Activated naive CD8-positive, alpha-beta T cell (primary cell): Measurements from ENCODE around the gene TMEM187.

Experiments used
- H3K27ac Mint-ChIP-seq: one replicate; pipeline ENCODE4 v1.8.0; 2021; ENCODE audit warnings: mixed read lengths
- H3K27me3 Mint-ChIP-seq: one replicate; pipeline ENCODE4 v1.8.0; 2021; ENCODE audit warnings: mixed read lengths
- H3K36me3 Mint-ChIP-seq: one replicate; pipeline ENCODE4 v1.8.0; 2021; ENCODE audit warnings: mixed read lengths
- H3K4me1 Mint-ChIP-seq: one replicate; pipeline ENCODE4 v1.8.0; 2021; ENCODE audit warnings: low read depth, mixed read lengths
- H3K4me3 Mint-ChIP-seq: one replicate; pipeline ENCODE4 v1.8.0; 2021; ENCODE audit warnings: mild to moderate bottlenecking, mixed read lengths
- H3K9me3 Mint-ChIP-seq: one replicate; pipeline ENCODE4 v1.8.0; 2021; ENCODE audit warnings: low read depth, mixed read lengths

TMEM187 gene, protein sequence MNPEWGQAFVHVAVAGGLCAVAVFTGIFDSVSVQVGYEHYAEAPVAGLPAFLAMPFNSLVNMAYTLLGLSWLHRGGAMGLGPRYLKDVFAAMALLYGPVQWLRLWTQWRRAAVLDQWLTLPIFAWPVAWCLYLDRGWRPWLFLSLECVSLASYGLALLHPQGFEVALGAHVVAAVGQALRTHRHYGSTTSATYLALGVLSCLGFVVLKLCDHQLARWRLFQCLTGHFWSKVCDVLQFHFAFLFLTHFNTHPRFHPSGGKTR

GRCh38 chrX:153972368-153973126, at the start of gene TMEM187:
Gene TMEM187 (plus strand): TSS chrX:153972754. CDS start chrX:153982063, 9,309 bp downstream.
- peak within 1 kb of the TSS; percentile 100 for H3K27ac Mint-ChIP-seq
- no peaks in the 10 kb centered on the region for H3K36me3 Mint-ChIP-seq
- H3K9me3 Mint-ChIP-seq = no peaks in the 10 kb centered on the region
- peak within 1 kb of the TSS; percentile 100 for H3K4me3 Mint-ChIP-seq
- peaks cover 32% of the 10 kb centered on the region for H3K4me1 Mint-ChIP-seq
- no peaks in the 10 kb centered on the region for H3K27me3 Mint-ChIP-seq

- H3K9me3 Mint-ChIP-seq = no peaks in the 10 kb centered on the region
- peak overlapping the region; percentile 86 for H3K27ac Mint-ChIP-seq
- H3K27me3 Mint-ChIP-seq = no peaks in the 10 kb centered on the region
- H3K4me1 Mint-ChIP-seq = peaks cover 23% of the 10 kb centered on the region
- H3K36me3 Mint-ChIP-seq = no peaks in the 10 kb centered on the region
- peak overlapping the region; percentile 95 for H3K4me3 Mint-ChIP-seq
These were observed 49.4 kb upstream of the TMEM187 start for GRCh38 chrX:153922932-153923857.

GRCh38 chrX:153924149-153924861, 48.2 kb upstream of the TMEM187 start:
- Mint-ChIP-seq H3K27ac (peak overlapping the region; percentile 93), H3K36me3 (peaks cover 2% of the 10 kb centered on the region), H3K9me3 (no peaks in the 10 kb centered on the region), H3K4me3 (peak overlapping the region; percentile 95), H3K4me1 (peaks cover 27% of the 10 kb centered on the region), H3K27me3 (no peaks in the 10 kb centered on the region)

- Mint-ChIP-seq H3K9me3 (no peaks in the 10 kb centered on the region), H3K4me3 (peak overlapping the region; percentile 95), H3K27me3 (no peaks in the 10 kb centered on the region), H3K36me3 (peaks cover 2% of the 10 kb centered on the region), H3K4me1 (peaks cover 23% of the 10 kb centered on the region), H3K27ac (peak overlapping the region; percentile 93)
These were observed 47.2 kb upstream of the TMEM187 start for GRCh38 chrX:153925387-153925738.

DNA sequence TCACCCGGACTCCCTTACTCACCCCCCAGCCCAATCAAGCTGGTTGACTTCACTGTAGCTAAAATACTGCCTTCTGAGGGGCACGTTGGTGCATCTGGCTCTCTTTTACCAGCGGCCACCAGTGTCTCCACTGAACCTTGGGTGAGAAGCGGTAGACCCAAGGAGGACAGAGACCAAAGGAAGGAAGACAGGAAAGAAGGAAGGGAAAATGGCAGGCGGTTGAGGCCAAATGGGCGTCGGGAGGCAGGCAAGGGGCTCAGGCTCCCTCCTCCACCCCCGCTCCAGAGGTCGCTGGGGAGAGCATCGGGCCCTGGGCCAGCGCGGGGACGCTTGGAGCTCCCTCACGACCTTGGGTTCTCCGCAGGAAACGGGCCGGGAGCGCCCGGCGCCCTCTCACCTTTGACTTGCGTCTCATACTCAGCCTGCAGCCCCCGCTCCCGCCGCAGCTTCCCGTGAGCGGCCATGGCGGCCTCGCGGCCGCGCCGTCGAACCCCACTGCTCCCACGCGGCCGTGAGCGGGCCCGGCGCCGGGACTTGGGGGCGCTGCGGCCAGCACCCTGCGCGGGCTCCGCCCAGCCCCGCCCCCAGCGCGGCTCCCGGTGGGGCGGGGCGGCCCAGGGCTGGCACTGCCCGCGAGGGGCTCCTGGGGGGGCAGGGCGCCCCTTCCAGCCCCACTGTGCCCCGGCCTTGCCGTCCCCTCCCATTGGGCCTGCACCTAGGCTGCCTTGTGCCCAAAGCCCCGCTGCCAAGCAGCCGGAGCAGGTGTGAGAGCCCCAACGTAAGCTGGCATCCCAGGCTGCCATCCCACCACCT, 46.6 kb upstream of the TMEM187 start, which contains the start of gene ARHGAP4:
Gene ARHGAP4 (minus strand): TSS at position 526 of the 813 bp plus-strand sequence. CDS start 62 bp downstream, at position 464.
- no peaks in the 10 kb centered on the region for H3K27me3 Mint-ChIP-seq
- H3K4me1 Mint-ChIP-seq = peaks cover 24% of the 10 kb centered on the region
- peak within 1 kb of the TSS; percentile 95 for H3K4me3 Mint-ChIP-seq
- H3K27ac Mint-ChIP-seq = peak within 1 kb of the TSS; percentile 93
- H3K36me3 Mint-ChIP-seq = peaks cover 2% of the 10 kb centered on the region
- H3K9me3 Mint-ChIP-seq = no peaks in the 10 kb centered on the region

GRCh38 chrX:153926552-153926857, 46.0 kb upstream of the TMEM187 start:
- no peaks in the 10 kb centered on the region for H3K27me3 Mint-ChIP-seq

DNA sequence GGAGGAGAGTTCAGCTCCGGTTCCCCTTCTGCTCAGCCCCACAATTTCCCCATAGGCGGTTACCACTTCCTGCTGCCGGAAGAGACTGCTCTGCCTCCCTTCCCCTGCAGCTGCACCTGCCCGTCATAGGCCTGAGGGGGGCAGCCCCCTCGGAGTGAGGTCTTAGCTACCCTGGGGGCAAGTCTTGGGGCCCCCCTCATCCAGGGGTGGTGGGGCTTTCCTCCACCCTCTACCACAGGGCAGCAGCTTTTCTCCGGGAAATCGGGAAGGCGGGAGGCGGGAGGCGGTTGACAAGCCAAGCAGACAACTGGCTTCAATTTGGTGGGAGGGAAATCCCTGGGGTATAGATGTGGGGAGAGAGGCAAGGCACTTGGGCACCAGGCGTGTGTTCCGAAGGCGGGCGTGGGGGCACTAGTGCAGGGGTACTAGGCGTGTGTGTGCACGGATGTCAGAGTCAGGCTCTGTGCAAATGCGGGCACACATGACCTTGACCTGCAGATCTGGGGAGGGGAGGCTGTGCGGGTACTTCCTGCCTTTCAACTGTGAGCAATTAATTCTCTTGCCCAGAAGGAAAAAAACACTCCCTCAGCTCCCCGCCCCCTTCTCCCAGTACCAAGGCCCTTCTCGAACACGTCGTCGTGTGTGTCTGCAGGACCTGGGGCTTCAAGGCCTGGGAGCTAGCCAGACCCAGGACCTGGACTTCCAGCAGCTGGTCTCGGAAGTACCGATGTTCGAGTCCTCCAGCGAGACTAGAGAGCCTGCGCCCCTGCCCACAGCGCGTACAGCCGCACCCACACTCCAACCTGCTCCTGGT, 45.5 kb upstream of the TMEM187 start:
- Mint-ChIP-seq H3K27ac (peak overlapping the region; percentile 91), H3K4me1 (peaks cover 28% of the 10 kb centered on the region)

More at GRCh38 chrX:153926552-153926857, 46.0 kb upstream of the TMEM187 start:
- Mint-ChIP-seq H3K4me1 (peaks cover 27% of the 10 kb centered on the region), H3K36me3 (peaks cover 2% of the 10 kb centered on the region), H3K4me3 (peak overlapping the region; percentile 91), H3K9me3 (no peaks in the 10 kb centered on the region), H3K27ac (peak overlapping the region; percentile 91)

GRCh38 chrX:153927672-153927921, 45.0 kb upstream of the TMEM187 start:
- no peaks in the 10 kb centered on the region for H3K27me3 Mint-ChIP-seq
- no peaks in the 10 kb centered on the region for H3K9me3 Mint-ChIP-seq
- peak overlapping the region; percentile 91 for H3K4me3 Mint-ChIP-seq
- peaks cover 2% of the 10 kb centered on the region for H3K36me3 Mint-ChIP-seq
- H3K27ac Mint-ChIP-seq = peak overlapping the region; percentile 91
- H3K4me1 Mint-ChIP-seq = peaks cover 24% of the 10 kb centered on the region

More for the DNA sequence above, 45.5 kb upstream of the TMEM187 start:
- peaks cover 2% of the 10 kb centered on the region for H3K36me3 Mint-ChIP-seq
- no peaks in the 10 kb centered on the region for H3K9me3 Mint-ChIP-seq
- no peaks in the 10 kb centered on the region for H3K27me3 Mint-ChIP-seq
- H3K4me3 Mint-ChIP-seq = peak overlapping the region; percentile 91

- H3K4me3 Mint-ChIP-seq = peak overlapping the region; percentile 92
- peak overlapping the region; percentile 95 for H3K27ac Mint-ChIP-seq
- H3K9me3 Mint-ChIP-seq = no peaks in the 10 kb centered on the region
- no peaks in the 10 kb centered on the region for H3K27me3 Mint-ChIP-seq
- H3K36me3 Mint-ChIP-seq = peaks cover 2% of the 10 kb centered on the region
- H3K4me1 Mint-ChIP-seq = peaks cover 25% of the 10 kb centered on the region
These were observed 44.4 kb upstream of the TMEM187 start for GRCh38 chrX:153927922-153928760.

DNA sequence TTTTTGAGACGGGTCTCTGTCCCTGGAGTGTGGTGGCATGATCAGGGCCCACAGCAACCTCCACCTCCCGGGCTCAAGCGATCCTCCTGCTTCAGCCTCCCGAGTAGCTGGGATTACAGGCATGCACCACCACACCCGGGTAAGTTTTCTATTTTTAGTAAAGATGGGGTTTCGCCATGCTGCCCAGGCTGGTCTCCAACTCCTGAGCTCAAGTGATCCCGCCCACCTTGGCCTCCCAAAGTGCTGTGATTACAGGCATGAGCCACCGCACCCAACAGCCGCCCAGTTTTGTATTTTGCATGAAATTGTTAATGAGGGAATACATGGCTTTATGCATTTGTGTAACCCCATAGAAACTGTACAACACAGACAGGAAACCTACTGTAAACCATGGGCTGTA, 43.7 kb upstream of the TMEM187 start:
- H3K4me3 Mint-ChIP-seq = peak overlapping the region; percentile 92
- no peaks in the 10 kb centered on the region for H3K9me3 Mint-ChIP-seq
- peaks cover 2% of the 10 kb centered on the region for H3K36me3 Mint-ChIP-seq
- peaks cover 22% of the 10 kb centered on the region for H3K4me1 Mint-ChIP-seq
- peak overlapping the region; percentile 66 for H3K27ac Mint-ChIP-seq
- no peaks in the 10 kb centered on the region for H3K27me3 Mint-ChIP-seq

GRCh38 chrX:153929576-153929975, 43.0 kb upstream of the TMEM187 start:
- peak overlapping the region; percentile 92 for H3K4me3 Mint-ChIP-seq

GRCh38 chrX:153930011-153930910, 42.3 kb upstream of the TMEM187 start:
- Mint-ChIP-seq H3K36me3 (peaks cover 2% of the 10 kb centered on the region), H3K4me1 (peaks cover 21% of the 10 kb centered on the region), H3K27ac (no peak overlapping the region), H3K27me3 (no peaks in the 10 kb centered on the region), H3K9me3 (no peaks in the 10 kb centered on the region), H3K4me3 (peak overlapping the region; percentile 20)

More at GRCh38 chrX:153929576-153929975, 43.0 kb upstream of the TMEM187 start:
- H3K27ac Mint-ChIP-seq = no peak overlapping the region
- peaks cover 2% of the 10 kb centered on the region for H3K36me3 Mint-ChIP-seq
- H3K27me3 Mint-ChIP-seq = no peaks in the 10 kb centered on the region
- H3K9me3 Mint-ChIP-seq = no peaks in the 10 kb centered on the region
- H3K4me1 Mint-ChIP-seq = peaks cover 21% of the 10 kb centered on the region
